Keratinocyte (primary cell): Measurements from ENCODE around the gene BRD2. TPM values are rescaled to one million over a fixed set of nuclear protein-coding genes. Genes with fewer than 3 reads are reported as not detected.

ENCODE experiments used
- DNase-seq: peaks from one replicate; pipeline ENCODE4 v3.0.0-alpha.2; 2011; ENCODE audit warnings: low read depth, missing footprints, low spot score
- FAIRE-seq: peaks from 2 replicates; lab custom pipeline; 2011; peaks lifted over from hg19 to GRCh38; lab: Jason Lieb, UNC
- H2AFZ ChIP-seq: 2 replicates; pipeline ENCODE4 v1.6.0; 2012; ENCODE audit warnings: low read length, control low read depth, inconsistent platforms; ENCODE audit not compliant: control insufficient read depth
- H3K27ac ChIP-seq: 2 replicates; pipeline ENCODE4 v1.5.1; 2011; ENCODE audit warnings: low read length; ENCODE audit not compliant: control insufficient read depth, insufficient read depth
- H3K27me3 ChIP-seq: 3 replicates; pipeline ENCODE4 v1.6.0; 2011; ENCODE audit warnings: low read length; ENCODE audit not compliant: control insufficient read depth, insufficient read depth; ENCODE audit errors: extremely low read depth
- H3K36me3 ChIP-seq, 2 experiments: 2 replicates in 1 of 2; 3 replicates in 1 of 2; pipeline ENCODE4 v1.5.1; 2011; ENCODE audit warnings: low read length in 2 of 2, mild to moderate bottlenecking in 1 of 2; ENCODE audit not compliant: control insufficient read depth in 2 of 2, insufficient read depth in 2 of 2; ENCODE audit errors: extremely low read depth in 1 of 2
- H3K4me1 ChIP-seq: 3 replicates; pipeline ENCODE4 v1.5.1; 2011; ENCODE audit warnings: low read length; ENCODE audit not compliant: control insufficient read depth, insufficient read depth; ENCODE audit errors: extremely low read depth
- H3K4me2 ChIP-seq: 3 replicates; pipeline ENCODE4 v1.6.0; 2011; ENCODE audit warnings: low read depth, low read length; ENCODE audit not compliant: control insufficient read depth, insufficient read depth; ENCODE audit errors: extremely low read depth
- H3K4me3 ChIP-seq, 3 experiments: fragments of 200-600 bp in 1 of 3; sonication (generic) in 1 of 3; 2 replicates in 2 of 3; 3 replicates in 1 of 3; pipeline ENCODE4 v1.5.1; 2011 to 2016; ENCODE audit warnings: low read length in 3 of 3, mild to moderate bottlenecking in 3 of 3, control low read depth in 2 of 3, inconsistent platforms in 1 of 3, low read depth in 1 of 3, mixed read lengths in 1 of 3, mixed run types in 1 of 3, moderate library complexity in 1 of 3; ENCODE audit not compliant: control insufficient read depth in 2 of 3, insufficient read depth in 2 of 3; ENCODE audit errors: extremely low read depth in 1 of 3
- H3K79me2 ChIP-seq: 2 replicates; pipeline ENCODE4 v1.6.0; 2012; ENCODE audit warnings: low read length; ENCODE audit not compliant: control insufficient read depth, insufficient read depth
- H3K9ac ChIP-seq: 3 replicates; pipeline ENCODE4 v1.6.0; 2011; ENCODE audit warnings: low read length; ENCODE audit not compliant: control insufficient read depth, insufficient read depth; ENCODE audit errors: extremely low read depth
- H3K9me1 ChIP-seq: 3 replicates; pipeline ENCODE4 v1.6.0; 2011; ENCODE audit warnings: low read length; ENCODE audit not compliant: control insufficient read depth, insufficient read depth; ENCODE audit errors: extremely low read depth
- H3K9me3 ChIP-seq: 2 replicates; pipeline ENCODE4 v1.5.1; 2012; ENCODE audit warnings: low read depth, low read length; ENCODE audit not compliant: control insufficient read depth
- H4K20me1 ChIP-seq: 3 replicates; pipeline ENCODE4 v1.6.0; 2011; ENCODE audit warnings: low read length; ENCODE audit not compliant: control insufficient read depth, insufficient read depth; ENCODE audit errors: extremely low read depth
- CTCF ChIP-seq, 3 experiments: IDR thresholded peaks in 1 of 3; conservative IDR thresholded peaks in 1 of 3; optimal IDR thresholded peaks in 1 of 3; 2 replicates in 2 of 3; 3 replicates in 1 of 3; pipeline versions ENCODE3 to v1.5.1; 2011; ENCODE audit warnings: low read length in 3 of 3, mild to moderate bottlenecking in 3 of 3, moderate library complexity in 2 of 3, control low read depth in 1 of 3, inconsistent platforms in 1 of 3; ENCODE audit not compliant: insufficient read depth in 2 of 3; ENCODE audit errors: extremely low read depth in 1 of 3
- EZH2 ChIP-seq: IDR thresholded peaks from one replicate; pipeline ENCODE4 v1.6.1; 2012; ENCODE audit warnings: inconsistent platforms, mild to moderate bottlenecking, low read length, moderate library complexity
- dilution Hi-C: fragments of 300-500 bp; cut with MboI; formaldehyde crosslinking; loops from one replicate; pipeline ENCODE4 v1.7.0; 2020; ENCODE audit warnings: low sequenced_read_pairs; ENCODE audit not compliant: extremely low pct_ligation_motif_present
- polyA plus RNA-seq, 5 experiments: library from polyadenylated mRNA; depleted of rRNA in 3 of 5; stranded (reverse) in 3 of 5; stranded (forward) in 1 of 5; unstranded in 1 of 5; fragments of >200 nt; gene quantifications; 1 replicate in 1 of 5; 2 replicates in 3 of 5; 3 replicates in 1 of 5; pipeline versions ENCODE4 v1.2.1 to v1.2.3, GENCODE V29; 2011 to 2012; ENCODE audit warnings: missing spikeins in 2 of 5, low read depth in 1 of 5, low replicate concordance in 1 of 5

Gene BRD2
- polyA plus RNA-seq, 1 donor (not counting 4 experiments of a cell fraction or from before 2014, with no cell fraction given) = 121 TPM

DNA sequence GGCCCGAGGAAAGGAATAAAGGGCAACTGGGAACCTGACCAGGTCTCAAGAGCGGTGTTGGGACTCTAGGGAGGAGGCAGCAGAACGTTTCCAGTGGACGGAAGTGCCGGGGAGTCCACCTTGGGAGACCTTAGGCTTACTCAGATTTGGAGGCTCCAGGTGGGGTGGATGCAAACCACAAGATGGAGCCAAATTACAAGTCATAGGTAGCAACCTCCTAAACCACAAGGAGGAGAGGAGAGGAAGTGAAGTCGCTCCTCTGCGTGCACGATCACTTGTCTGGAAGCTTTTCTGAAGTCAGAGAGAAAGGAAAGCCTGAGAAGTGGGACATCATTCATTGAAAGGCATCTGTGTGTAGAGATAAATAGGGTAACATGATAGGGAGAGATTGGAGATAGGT lies 31.7 kb downstream of the BRD2 start:
- H4K20me1 ChIP-seq = no peaks in the 10 kb centered on the region
- H3K9me3 ChIP-seq = no peaks in the 10 kb centered on the region
- no peak overlapping the region for H3K27ac ChIP-seq
- H3K4me3 ChIP-seq = no peak overlapping the region
- H3K9ac ChIP-seq = no peak overlapping the region
- dilution Hi-C loops = no loop called here
- no peak overlapping the region for H2AFZ ChIP-seq
- no peaks in the 10 kb centered on the region for H3K36me3 ChIP-seq
- no peaks in the 10 kb centered on the region for H3K9me1 ChIP-seq
- H3K27me3 ChIP-seq = peaks cover 3% of the 10 kb centered on the region
- H3K79me2 ChIP-seq = no peaks in the 10 kb centered on the region
- H3K4me1 ChIP-seq = no peaks in the 10 kb centered on the region
- TF ChIP-seq EZH2 (no peak), CTCF (optimal IDR thresholded peaks at IDR 0.05 in 1 of 3, IDR thresholded peaks at IDR 0.05 in 1 of 3, conservative IDR thresholded peaks at IDR 0.05 in 1 of 3; ENCODE audit: extremely low read depth in 1 of 3, insufficient read depth in 2 of 3, low read length in 3 of 3) (peak; percentile 45 to 60 (median 58))
- DNase-seq = no peak
- H3K4me2 ChIP-seq = no peak overlapping the region
- no peak for FAIRE-seq

DNA sequence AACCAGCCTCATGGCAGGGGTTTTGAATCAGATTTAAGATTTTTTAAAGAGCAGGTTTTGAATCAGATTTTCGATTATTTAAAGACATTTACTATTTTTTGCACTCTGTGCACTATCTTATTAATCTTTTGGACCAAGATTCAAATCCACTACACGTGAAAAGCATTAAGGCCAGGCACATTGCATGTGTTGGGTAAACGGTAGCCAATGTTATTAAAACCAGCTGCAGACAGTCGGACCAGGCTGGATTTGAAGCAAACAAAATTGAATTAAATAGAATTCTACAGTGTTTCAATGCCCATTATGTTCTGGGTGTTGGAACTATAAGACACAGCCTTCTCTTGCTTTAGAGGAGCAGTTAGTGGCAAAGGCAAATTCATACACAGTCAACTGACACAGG lies 33.3 kb downstream of the BRD2 start:
- H3K79me2 ChIP-seq = no peaks in the 10 kb centered on the region
- no peaks in the 10 kb centered on the region for H3K9me1 ChIP-seq
- H4K20me1 ChIP-seq = no peaks in the 10 kb centered on the region
- no peak for DNase-seq
- H3K4me1 ChIP-seq = no peaks in the 10 kb centered on the region
- no peak overlapping the region for H2AFZ ChIP-seq
- no peak for TF ChIP-seq EZH2
- TF ChIP-seq CTCF (optimal IDR thresholded peaks at IDR 0.05 in 1 of 3, IDR thresholded peaks at IDR 0.05 in 1 of 3, conservative IDR thresholded peaks at IDR 0.05 in 1 of 3; ENCODE audit: extremely low read depth in 1 of 3, insufficient read depth in 2 of 3, low read length in 3 of 3) = no peak
- FAIRE-seq = no peak
- no peak overlapping the region for H3K4me2 ChIP-seq
- dilution Hi-C loops = no loop called here
- no peak overlapping the region for H3K9ac ChIP-seq
- no peak overlapping the region for H3K4me3 ChIP-seq
- no peaks in the 10 kb centered on the region for H3K9me3 ChIP-seq
- no peaks in the 10 kb centered on the region for H3K36me3 ChIP-seq
- no peak overlapping the region for H3K27ac ChIP-seq
- peaks cover 3% of the 10 kb centered on the region for H3K27me3 ChIP-seq
